Activated T-cell treated with anti-CD3 and anti-CD28 coated beads, Interleukin-2, amount 50 U/mL, for 24 hours (primary cell): Measurements from ENCODE around the gene VGLL4.
A peak's percentile ranks its signal among the peaks of the same experiment; 100 is the strongest.

ENCODE experiments used
- DNase-seq: peaks from one replicate; pipeline ENCODE4 v3.0.0-alpha.2; 2020
- H3K27ac Mint-ChIP-seq: 2 replicates; pipeline ENCODE4 v1.8.0; 2020; ENCODE audit warnings: mild to moderate bottlenecking, mixed read lengths
- H3K27me3 Mint-ChIP-seq: 2 replicates; pipeline ENCODE4 v1.8.0; 2020; ENCODE audit warnings: mixed read lengths
- H3K36me3 Mint-ChIP-seq: 2 replicates; pipeline ENCODE4 v1.8.0; 2020; ENCODE audit warnings: low read depth, mixed read lengths
- H3K4me1 Mint-ChIP-seq: 2 replicates; pipeline ENCODE4 v1.8.0; 2020; ENCODE audit warnings: low read depth, mixed read lengths
- H3K4me3 Mint-ChIP-seq: 2 replicates; pipeline ENCODE4 v1.8.0; 2020; ENCODE audit warnings: mild to moderate bottlenecking, moderate library complexity, mixed read lengths
- H3K9me3 Mint-ChIP-seq: 2 replicates; pipeline ENCODE4 v1.8.0; 2020; ENCODE audit warnings: mixed read lengths

Gene VGLL4

DNA sequence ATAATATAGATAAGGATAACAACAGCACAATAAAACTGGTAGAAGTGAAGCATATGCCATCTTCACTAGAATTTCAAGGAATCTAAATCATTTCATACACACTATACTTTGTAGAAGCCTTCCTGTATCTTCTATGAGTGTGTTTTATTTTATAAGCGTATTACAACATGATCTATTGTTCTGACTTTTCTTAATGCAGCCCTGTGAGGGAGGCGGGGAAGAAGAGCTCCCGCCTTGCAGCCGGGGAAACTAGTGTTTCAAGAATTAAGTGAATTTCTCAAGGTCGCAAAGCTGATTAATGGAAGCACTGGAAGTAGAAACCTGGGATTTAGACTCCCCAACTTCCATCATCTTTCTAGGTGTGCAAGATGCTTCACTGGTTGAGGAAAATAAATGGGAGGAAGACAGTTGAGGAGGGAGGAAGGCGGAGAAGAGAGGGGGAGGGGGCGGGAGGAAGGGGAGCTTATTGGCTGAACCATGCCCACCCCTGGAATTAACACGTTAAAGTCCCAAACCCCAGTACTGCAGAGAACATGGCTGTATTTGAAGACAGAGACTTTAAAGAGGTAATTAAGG is 32.9 kb downstream of the VGLL4 start:
- no peak overlapping the region for H3K27ac Mint-ChIP-seq

DNA sequence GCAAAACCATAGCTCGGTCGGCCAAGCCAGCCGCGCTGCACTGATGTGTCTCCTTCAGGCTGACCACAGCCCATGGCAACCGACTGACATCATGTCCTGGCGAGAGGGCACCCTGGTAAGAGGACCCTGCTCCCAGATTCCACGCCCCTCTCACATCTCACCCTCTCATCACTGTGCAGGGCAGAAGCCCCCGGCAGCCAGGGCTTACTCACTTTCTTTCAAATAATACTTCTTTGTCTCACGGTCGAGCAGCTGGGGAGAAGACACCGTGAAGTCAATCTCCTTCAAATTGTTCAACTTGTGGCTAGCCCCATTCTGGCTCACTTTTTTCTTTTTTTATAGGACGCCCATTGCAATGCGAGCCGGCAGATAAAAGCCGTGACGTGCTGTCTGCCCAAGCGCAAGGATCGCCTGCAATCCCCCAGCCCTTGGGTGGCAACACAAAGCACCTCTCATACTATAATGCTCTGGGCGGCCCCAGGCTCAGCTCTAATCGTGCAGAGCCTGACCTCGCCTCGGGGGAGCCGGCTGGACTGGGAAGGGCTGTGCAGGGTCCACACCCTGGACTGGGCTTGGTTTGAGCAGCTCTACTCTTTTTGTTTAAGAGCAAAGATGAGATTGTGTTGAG is 33.6 kb downstream of the VGLL4 start:
- Mint-ChIP-seq H3K36me3 (peaks cover 20% of the 10 kb centered on the region), H3K27ac (no peak overlapping the region), H3K4me3 (no peak overlapping the region), H3K27me3 (no peaks in the 10 kb centered on the region), H3K4me1 (peaks cover 80% of the 10 kb centered on the region), H3K9me3 (no peaks in the 10 kb centered on the region)
- no peak for DNase-seq

More for the DNA sequence above, 32.9 kb downstream of the VGLL4 start:
- H3K36me3 Mint-ChIP-seq, result peaks cover 16% of the 10 kb centered on the region
- H3K4me3 Mint-ChIP-seq, result no peak overlapping the region
- peaks cover 76% of the 10 kb centered on the region for H3K4me1 Mint-ChIP-seq
- no peak for DNase-seq
- H3K27me3 Mint-ChIP-seq, result no peaks in the 10 kb centered on the region
- no peaks in the 10 kb centered on the region for H3K9me3 Mint-ChIP-seq

GRCh38 chr3:11609481-11609880 is 34.2 kb downstream of the VGLL4 start:
- DNase-seq, result no peak
- no peaks in the 10 kb centered on the region for H3K9me3 Mint-ChIP-seq
- H3K27me3 Mint-ChIP-seq, result no peaks in the 10 kb centered on the region
- H3K27ac Mint-ChIP-seq, result no peak overlapping the region
- H3K4me3 Mint-ChIP-seq, result no peak overlapping the region
- peaks cover 20% of the 10 kb centered on the region for H3K36me3 Mint-ChIP-seq
- H3K4me1 Mint-ChIP-seq, result peaks cover 78% of the 10 kb centered on the region

DNA sequence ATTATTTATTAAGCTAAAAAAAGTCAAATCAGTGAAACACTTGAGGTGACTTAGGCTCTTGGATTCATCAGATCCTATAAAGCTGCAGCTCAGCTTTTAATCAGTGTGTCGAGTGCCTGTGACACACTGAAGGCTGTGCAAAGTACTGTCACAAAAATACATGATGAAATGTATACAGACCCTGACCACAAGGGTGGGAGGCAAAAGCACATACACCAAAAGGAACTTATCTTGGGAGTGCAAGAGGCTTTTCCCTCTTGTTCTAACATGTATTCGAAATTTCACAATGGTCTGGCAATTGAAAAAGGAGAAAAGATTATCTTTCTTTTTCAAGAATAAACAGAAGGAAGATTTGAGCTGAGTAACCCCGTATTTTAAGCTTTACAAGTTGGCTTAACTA is 35.9 kb downstream of the VGLL4 start:
- no peak overlapping the region for H3K4me3 Mint-ChIP-seq
- H3K9me3 Mint-ChIP-seq, result no peaks in the 10 kb centered on the region
- H3K36me3 Mint-ChIP-seq, result peaks cover 22% of the 10 kb centered on the region
- H3K4me1 Mint-ChIP-seq, result peaks cover 76% of the 10 kb centered on the region
- H3K27ac Mint-ChIP-seq, result peak overlapping the region; percentile 18
- DNase-seq, result no peak
- H3K27me3 Mint-ChIP-seq, result no peaks in the 10 kb centered on the region

GRCh38 chr3:11606865-11607440 is 36.8 kb downstream of the VGLL4 start:
- Mint-ChIP-seq H3K4me3 (no peak overlapping the region), H3K27ac (no peak overlapping the region), H3K9me3 (no peaks in the 10 kb centered on the region), H3K4me1 (peaks cover 78% of the 10 kb centered on the region), H3K36me3 (peaks cover 25% of the 10 kb centered on the region), H3K27me3 (no peaks in the 10 kb centered on the region)
- DNase-seq, result no peak

DNA sequence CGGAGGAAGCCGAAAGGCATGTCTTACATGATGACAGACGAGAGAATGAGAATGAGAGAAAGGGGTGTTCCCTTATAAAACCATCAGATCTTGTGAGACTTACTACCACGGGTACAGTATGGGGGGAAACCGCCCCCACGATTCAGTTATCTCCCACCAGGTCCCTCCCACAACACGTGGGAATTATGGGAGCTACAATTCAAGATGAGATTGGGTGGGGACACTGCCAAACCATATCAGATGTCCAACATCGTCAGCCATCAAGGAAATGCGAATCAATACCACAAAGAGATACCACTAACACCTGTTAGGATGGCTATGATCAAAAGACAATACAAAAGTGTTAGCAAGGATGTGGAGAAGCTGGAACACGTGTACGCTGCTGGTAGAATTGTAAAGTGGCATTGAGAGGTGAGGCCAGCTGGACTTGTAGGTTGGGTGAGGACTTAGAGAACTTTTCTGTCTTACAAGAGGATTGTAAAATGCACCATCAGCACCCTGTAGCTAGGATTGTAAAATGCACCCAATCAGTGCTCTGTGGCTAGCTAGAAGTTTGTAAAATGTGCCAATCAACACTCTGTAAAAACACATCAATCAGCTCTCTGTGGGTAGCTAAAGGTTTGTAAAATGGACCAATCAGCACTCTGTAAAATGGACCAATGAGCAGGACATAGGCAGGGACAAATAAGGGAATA is 37.5 kb downstream of the VGLL4 start:
- DNase-seq, result no peak
- Mint-ChIP-seq H3K4me1 (peaks cover 83% of the 10 kb centered on the region), H3K36me3 (peaks cover 29% of the 10 kb centered on the region), H3K27me3 (no peaks in the 10 kb centered on the region), H3K27ac (peak overlapping the region; percentile 13), H3K4me3 (no peak overlapping the region), H3K9me3 (no peaks in the 10 kb centered on the region)

DNA sequence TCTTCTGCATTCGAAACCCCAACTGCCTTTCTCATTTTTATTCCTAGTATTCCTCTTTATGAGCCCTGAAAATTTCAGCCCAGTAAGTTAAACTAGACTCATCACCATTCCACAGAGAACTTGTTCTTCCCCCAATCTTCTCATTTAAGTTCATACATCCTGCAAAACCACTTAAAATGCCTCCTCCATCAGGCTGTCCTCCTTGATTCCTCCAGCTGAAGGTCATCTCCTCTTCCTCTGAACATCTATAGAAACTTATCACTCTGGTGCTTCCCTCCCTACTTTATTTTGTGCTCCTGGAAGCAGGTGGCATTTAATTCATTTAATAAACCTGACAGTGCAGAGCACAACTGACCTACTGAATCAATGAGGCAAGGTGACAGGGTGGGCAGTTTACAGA is 38.3 kb downstream of the VGLL4 start:
- Mint-ChIP-seq H3K27me3 (no peaks in the 10 kb centered on the region), H3K4me3 (no peak overlapping the region), H3K27ac (no peak overlapping the region), H3K4me1 (peaks cover 82% of the 10 kb centered on the region), H3K9me3 (no peaks in the 10 kb centered on the region), H3K36me3 (peaks cover 38% of the 10 kb centered on the region)
- DNase-seq, result no peak

GRCh38 chr3:11604139-11604892 is 39.4 kb downstream of the VGLL4 start:
- Mint-ChIP-seq H3K9me3 (no peaks in the 10 kb centered on the region), H3K4me3 (no peak overlapping the region), H3K4me1 (peaks cover 71% of the 10 kb centered on the region), H3K36me3 (peaks cover 45% of the 10 kb centered on the region), H3K27ac (no peak overlapping the region), H3K27me3 (no peaks in the 10 kb centered on the region)
- no peak for DNase-seq

GRCh38 chr3:11603628-11604027 is 40.1 kb downstream of the VGLL4 start:
- Mint-ChIP-seq H3K27ac (no peak overlapping the region), H3K27me3 (no peaks in the 10 kb centered on the region), H3K4me3 (no peak overlapping the region), H3K36me3 (peaks cover 49% of the 10 kb centered on the region), H3K4me1 (peaks cover 70% of the 10 kb centered on the region), H3K9me3 (no peaks in the 10 kb centered on the region)
- DNase-seq, result no peak

DNA sequence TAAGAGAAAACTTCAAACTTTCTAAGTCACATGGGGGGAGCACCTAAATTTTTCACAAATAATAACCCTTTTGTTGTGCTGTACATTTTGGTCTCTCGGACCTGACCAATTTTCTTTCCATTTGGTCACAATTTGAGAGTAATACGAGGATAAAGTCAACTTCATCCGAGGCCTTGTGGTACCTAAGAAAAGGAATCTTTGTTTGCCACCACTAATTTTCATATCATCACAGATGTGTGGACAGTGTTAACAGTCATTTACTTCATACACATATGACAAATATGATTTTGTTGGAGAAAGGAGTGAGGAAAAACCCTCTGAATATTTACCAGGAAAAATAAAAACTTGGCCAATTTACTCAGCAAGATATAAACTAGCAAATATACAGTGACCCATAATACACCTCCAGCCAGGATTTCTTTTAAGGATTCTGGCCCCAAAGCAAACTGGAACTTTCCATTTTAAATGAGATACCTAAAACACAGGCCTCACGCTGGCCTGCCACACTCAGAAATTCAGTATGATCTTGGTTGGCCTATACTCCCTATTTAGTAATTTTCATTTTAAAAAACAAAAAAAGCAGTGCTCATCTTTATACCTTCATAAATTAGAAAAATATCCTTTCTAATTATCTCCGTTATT is 40.7 kb downstream of the VGLL4 start:
- peaks cover 65% of the 10 kb centered on the region for H3K4me1 Mint-ChIP-seq
- H3K27ac Mint-ChIP-seq, result peak overlapping the region; percentile 33
- H3K4me3 Mint-ChIP-seq, result no peak overlapping the region
- H3K9me3 Mint-ChIP-seq, result no peaks in the 10 kb centered on the region
- DNase-seq, result no peak
- peaks cover 54% of the 10 kb centered on the region for H3K36me3 Mint-ChIP-seq
- H3K27me3 Mint-ChIP-seq, result no peaks in the 10 kb centered on the region

DNA sequence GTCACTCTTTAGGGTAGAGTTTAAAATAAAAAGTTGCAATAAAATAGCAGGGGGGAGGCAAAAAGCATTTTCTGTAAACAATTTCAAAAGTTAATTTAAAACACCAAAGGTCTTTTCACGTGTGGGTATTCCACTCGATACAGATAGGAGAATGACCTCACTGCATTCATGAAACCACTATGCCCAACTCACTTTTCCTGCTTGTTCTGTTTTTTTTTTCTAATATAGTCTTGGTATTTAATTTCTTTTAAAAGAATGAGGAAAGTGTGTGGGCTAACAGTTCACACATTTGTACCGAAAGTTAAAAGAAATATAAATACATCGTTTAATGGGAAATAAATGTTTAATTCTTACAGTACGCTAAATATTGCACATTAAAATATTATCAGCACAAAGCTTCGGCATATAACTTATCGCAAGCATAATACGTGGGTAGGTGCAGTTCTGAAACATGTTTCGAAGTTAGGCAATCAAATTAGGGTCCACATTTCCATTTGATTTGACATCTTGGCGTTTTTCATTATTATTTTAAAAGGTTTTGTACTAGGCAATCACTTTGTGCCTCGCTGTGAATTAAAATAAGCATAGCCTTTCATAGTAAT is 41.4 kb downstream of the VGLL4 start:
- peak overlapping the region; percentile 38 for H3K4me3 Mint-ChIP-seq

GRCh38 chr3:11601446-11602238 is 42.1 kb downstream of the VGLL4 start:
- H3K4me1 Mint-ChIP-seq, result peaks cover 52% of the 10 kb centered on the region
- peak overlapping the region; percentile 86 for H3K27ac Mint-ChIP-seq
- H3K4me3 Mint-ChIP-seq, result peak overlapping the region; percentile 38
- H3K9me3 Mint-ChIP-seq, result peaks cover 9% of the 10 kb centered on the region
- no peaks in the 10 kb centered on the region for H3K27me3 Mint-ChIP-seq
- peaks cover 62% of the 10 kb centered on the region for H3K36me3 Mint-ChIP-seq
- DNase-seq, result peak; percentile 49

More for the DNA sequence above, 41.4 kb downstream of the VGLL4 start:
- peaks cover 61% of the 10 kb centered on the region for H3K36me3 Mint-ChIP-seq
- peak overlapping the region; percentile 86 for H3K27ac Mint-ChIP-seq
- H3K4me1 Mint-ChIP-seq, result peaks cover 59% of the 10 kb centered on the region
- H3K9me3 Mint-ChIP-seq, result peaks cover 5% of the 10 kb centered on the region
- H3K27me3 Mint-ChIP-seq, result no peaks in the 10 kb centered on the region
- DNase-seq, result no peak
